HepG2 (cell line): ENCODE measurements around the gene TMEM238. TPM values are rescaled to one million over a fixed set of nuclear protein-coding genes. Genes with fewer than 3 reads are reported as not detected.
A peak's percentile ranks its signal among the peaks of the same experiment; 100 is the strongest.

Source experiments
- ASH2L ChIP-seq: fragments of 300-600, 200-600 bp; sonication (generic); IDR thresholded peaks from 2 replicates; pipeline ENCODE4 v1.7.0; 2017; ENCODE audit warnings: low read depth, mild to moderate bottlenecking, moderate library complexity, mixed read lengths, low read length; ENCODE audit not compliant: insufficient read length
- HOXA3 ChIP-seq: sonication (generic); formaldehyde crosslinking; IDR thresholded peaks from 2 replicates; pipeline ENCODE4 v1.5.0; 2020; ENCODE audit warnings: missing genetic modification reagents
- KDM5B ChIP-seq: sonication (generic); formaldehyde crosslinking; IDR thresholded peaks from 2 replicates; pipeline ENCODE4 v1.4.0; 2020; ENCODE audit warnings: missing genetic modification reagents, mild to moderate bottlenecking, borderline replicate concordance
- MBNL3 ChIP-seq: fragments of 250-450 bp; sonication (Bioruptor Pico); conservative IDR thresholded peaks from 2 replicates; pipeline ENCODE4 v1.8.0; 2022; ENCODE audit warnings: mild to moderate bottlenecking, inconsistent platforms
- MXI1 ChIP-seq: IDR thresholded peaks from 3 replicates; pipeline ENCODE4 v1.6.1; 2012; ENCODE audit warnings: low read depth, low read length, inconsistent platforms, borderline replicate concordance
- NCOA1 ChIP-seq: sonication (generic); formaldehyde crosslinking; IDR thresholded peaks from 2 replicates; pipeline ENCODE4 v1.9.0; 2021; ENCODE audit warnings: missing genetic modification reagents
- YEATS2 ChIP-seq: sonication (generic); formaldehyde crosslinking; IDR thresholded peaks from 2 replicates; pipeline ENCODE4 v1.4.0; 2020; ENCODE audit warnings: missing genetic modification reagents, borderline replicate concordance
- ZKSCAN8 ChIP-seq: IDR thresholded peaks from 2 replicates; pipeline ENCODE4 v1.6.1; 2016; ENCODE audit warnings: borderline replicate concordance, missing genetic modification reagents, missing compliant biosample characterization
- ZNF230 ChIP-seq: sonication (generic); formaldehyde crosslinking; IDR thresholded peaks from 2 replicates; pipeline ENCODE4 v1.4.0; 2020; ENCODE audit warnings: mild to moderate bottlenecking, missing genetic modification reagents
- ZNF441 ChIP-seq: sonication (generic); formaldehyde crosslinking; IDR thresholded peaks from 2 replicates; pipeline ENCODE4 v1.7.0; 2021; ENCODE audit warnings: missing genetic modification reagents, borderline replicate concordance
- ZNF589 ChIP-seq: sonication (generic); formaldehyde crosslinking; conservative IDR thresholded peaks from 2 replicates; pipeline ENCODE4 v1.8.0; 2022; ENCODE audit warnings: mild to moderate bottlenecking, moderate library complexity, missing genetic modification reagents
- ZSCAN12 ChIP-seq: sonication (generic); formaldehyde crosslinking; IDR thresholded peaks from 2 replicates; pipeline ENCODE4 v1.9.0; 2021; ENCODE audit warnings: mild to moderate bottlenecking, missing genetic modification reagents
- polyA plus RNA-seq, 8 experiments: library from polyadenylated mRNA; depleted of rRNA in 3 of 8; stranded (reverse) in 7 of 8; unstranded in 1 of 8; fragments of >200 nt; fragmentation: Illumina TruSeq in 4 of 8; extraction: Trizol in 4 of 8; gene quantifications; 2 replicates each; pipeline versions ENCODE4 v1.2.1 to v1.2.3, GENCODE V29; 2011 to 2016; ENCODE audit warnings: low read depth in 4 of 8, missing spikeins in 1 of 8, mixed read lengths in 1 of 8; ENCODE audit not compliant: insufficient read depth in 1 of 8
- total RNA-seq, 5 experiments: library from RNA; depleted of rRNA; stranded (reverse); fragments of >200 nt; fragmentation: Illumina TruSeq; extraction: Trizol; gene quantifications; 2 replicates each; pipeline ENCODE4 v1.2.3, GENCODE V29; 2016; ENCODE audit warnings: low read depth in 1 of 5
- TF ChIP-seq, protein P1 (sequence below): sonication (generic); formaldehyde crosslinking; IDR thresholded peaks from 2 replicates; pipeline ENCODE4 v1.4.0; 2020; ENCODE audit warnings: missing genetic modification reagents, borderline replicate concordance
- TF ChIP-seq, protein P2 (sequence below): sonication (generic); formaldehyde crosslinking; IDR thresholded peaks from 2 replicates; pipeline ENCODE4 v1.8.0; 2022; ENCODE audit warnings: mild to moderate bottlenecking, missing genetic modification reagents, moderate library complexity
- TF ChIP-seq, protein P3 (sequence below): sonication (generic); formaldehyde crosslinking; IDR thresholded peaks from 2 replicates; pipeline ENCODE4 v1.4.0; 2020; ENCODE audit warnings: mild to moderate bottlenecking, missing genetic modification reagents
- TF ChIP-seq, protein P4 (sequence below): sonication (generic); formaldehyde crosslinking; IDR thresholded peaks from 2 replicates; pipeline ENCODE4 v1.5.0; 2020; ENCODE audit warnings: mild to moderate bottlenecking, missing genetic modification reagents, borderline replicate concordance
- TF ChIP-seq, protein P5 (sequence below): sonication (generic); formaldehyde crosslinking; IDR thresholded peaks from 2 replicates; pipeline ENCODE4 v1.8.1; 2023; ENCODE audit warnings: mild to moderate bottlenecking, missing genetic modification reagents

The TMEM238 gene
- total and polyA plus RNA-seq, 2 of the 13 experiments (the other 11 are each of a cell fraction or from before 2014, with no cell fraction given): not detected

DNA sequence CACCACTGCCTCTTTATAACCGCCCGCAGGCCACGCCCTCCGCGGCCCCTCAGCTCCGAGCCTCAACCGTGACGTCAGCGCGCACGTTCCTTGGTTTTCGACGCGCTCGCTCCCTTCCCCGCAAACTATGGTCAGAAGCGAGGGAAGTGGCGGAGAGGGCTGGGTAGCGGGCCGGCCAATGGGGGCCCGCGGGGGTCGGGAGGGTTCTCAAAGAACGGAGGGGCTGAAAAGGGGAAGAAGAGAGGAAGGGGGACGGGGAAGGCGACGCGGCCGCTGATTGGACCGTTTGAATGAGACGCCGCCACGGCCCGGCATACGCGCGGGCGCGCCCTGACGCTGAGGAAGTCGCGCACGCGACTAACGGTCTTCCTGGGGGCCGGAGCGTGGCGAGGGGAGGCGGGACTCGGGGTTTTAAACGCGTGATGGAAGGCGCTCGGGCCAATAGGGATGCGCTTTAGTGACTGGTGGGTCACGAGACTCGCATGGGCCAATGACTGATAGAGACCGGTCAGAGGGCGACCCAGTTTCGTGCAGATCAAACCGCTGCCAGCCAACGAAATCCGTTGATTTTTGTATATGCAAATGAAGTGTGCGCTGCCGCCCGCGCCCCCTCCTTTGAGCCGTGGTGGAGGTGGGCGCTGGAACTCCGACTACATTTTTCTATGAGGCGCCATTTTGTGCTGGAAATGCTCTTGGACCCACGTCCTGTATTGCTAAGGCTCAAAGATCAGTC is 23.9 kb upstream of the TMEM238 start (continued):
- TF ChIP-seq, protein P1, sequence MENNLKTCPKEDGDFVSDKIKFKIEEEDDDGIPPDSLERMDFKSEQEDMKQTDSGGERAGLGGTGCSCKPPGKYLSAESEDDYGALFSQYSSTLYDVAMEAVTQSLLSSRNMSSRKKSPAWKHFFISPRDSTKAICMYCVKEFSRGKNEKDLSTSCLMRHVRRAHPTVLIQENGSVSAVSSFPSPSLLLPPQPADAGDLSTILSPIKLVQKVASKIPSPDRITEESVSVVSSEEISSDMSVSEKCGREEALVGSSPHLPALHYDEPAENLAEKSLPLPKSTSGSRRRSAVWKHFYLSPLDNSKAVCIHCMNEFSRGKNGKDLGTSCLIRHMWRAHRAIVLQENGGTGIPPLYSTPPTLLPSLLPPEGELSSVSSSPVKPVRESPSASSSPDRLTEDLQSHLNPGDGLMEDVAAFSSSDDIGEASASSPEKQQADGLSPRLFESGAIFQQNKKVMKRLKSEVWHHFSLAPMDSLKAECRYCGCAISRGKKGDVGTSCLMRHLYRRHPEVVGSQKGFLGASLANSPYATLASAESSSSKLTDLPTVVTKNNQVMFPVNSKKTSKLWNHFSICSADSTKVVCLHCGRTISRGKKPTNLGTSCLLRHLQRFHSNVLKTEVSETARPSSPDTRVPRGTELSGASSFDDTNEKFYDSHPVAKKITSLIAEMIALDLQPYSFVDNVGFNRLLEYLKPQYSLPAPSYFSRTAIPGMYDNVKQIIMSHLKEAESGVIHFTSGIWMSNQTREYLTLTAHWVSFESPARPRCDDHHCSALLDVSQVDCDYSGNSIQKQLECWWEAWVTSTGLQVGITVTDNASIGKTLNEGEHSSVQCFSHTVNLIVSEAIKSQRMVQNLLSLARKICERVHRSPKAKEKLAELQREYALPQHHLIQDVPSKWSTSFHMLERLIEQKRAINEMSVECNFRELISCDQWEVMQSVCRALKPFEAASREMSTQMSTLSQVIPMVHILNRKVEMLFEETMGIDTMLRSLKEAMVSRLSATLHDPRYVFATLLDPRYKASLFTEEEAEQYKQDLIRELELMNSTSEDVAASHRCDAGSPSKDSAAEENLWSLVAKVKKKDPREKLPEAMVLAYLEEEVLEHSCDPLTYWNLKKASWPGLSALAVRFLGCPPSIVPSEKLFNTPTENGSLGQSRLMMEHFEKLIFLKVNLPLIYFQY (CRISPR knock-in tag): no peak
- TF ChIP-seq, protein P2, sequence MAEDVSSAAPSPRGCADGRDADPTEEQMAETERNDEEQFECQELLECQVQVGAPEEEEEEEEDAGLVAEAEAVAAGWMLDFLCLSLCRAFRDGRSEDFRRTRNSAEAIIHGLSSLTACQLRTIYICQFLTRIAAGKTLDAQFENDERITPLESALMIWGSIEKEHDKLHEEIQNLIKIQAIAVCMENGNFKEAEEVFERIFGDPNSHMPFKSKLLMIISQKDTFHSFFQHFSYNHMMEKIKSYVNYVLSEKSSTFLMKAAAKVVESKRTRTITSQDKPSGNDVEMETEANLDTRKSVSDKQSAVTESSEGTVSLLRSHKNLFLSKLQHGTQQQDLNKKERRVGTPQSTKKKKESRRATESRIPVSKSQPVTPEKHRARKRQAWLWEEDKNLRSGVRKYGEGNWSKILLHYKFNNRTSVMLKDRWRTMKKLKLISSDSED (CRISPR knock-in tag): no peak
- TF ChIP-seq ZKSCAN8 (no peak), NCOA1 (CRISPR knock-in tag) (no peak), ZNF441 (CRISPR knock-in tag) (0 out of 2 replicates have a peak, but pooled peaks have one; percentile 57), MXI1 (no peak; the same call in 2 of the 3 replicates), ZNF230 (CRISPR knock-in tag) (peak; percentile 59; the same call in 1 of the 2 replicates), YEATS2 (CRISPR knock-in tag) (peak; percentile 81), KDM5B (CRISPR knock-in tag) (peak; percentile 71; the same call in 1 of the 2 replicates), ASH2L (peak; percentile 51), ZNF589 (0 out of 2 replicates have a peak, but pooled peaks have one; percentile 56), MBNL3 (CRISPR knock-in tag) (no peak), HOXA3 (peak; percentile 90), ZSCAN12 (CRISPR knock-in tag) (no peak)
- TF ChIP-seq, protein P3, sequence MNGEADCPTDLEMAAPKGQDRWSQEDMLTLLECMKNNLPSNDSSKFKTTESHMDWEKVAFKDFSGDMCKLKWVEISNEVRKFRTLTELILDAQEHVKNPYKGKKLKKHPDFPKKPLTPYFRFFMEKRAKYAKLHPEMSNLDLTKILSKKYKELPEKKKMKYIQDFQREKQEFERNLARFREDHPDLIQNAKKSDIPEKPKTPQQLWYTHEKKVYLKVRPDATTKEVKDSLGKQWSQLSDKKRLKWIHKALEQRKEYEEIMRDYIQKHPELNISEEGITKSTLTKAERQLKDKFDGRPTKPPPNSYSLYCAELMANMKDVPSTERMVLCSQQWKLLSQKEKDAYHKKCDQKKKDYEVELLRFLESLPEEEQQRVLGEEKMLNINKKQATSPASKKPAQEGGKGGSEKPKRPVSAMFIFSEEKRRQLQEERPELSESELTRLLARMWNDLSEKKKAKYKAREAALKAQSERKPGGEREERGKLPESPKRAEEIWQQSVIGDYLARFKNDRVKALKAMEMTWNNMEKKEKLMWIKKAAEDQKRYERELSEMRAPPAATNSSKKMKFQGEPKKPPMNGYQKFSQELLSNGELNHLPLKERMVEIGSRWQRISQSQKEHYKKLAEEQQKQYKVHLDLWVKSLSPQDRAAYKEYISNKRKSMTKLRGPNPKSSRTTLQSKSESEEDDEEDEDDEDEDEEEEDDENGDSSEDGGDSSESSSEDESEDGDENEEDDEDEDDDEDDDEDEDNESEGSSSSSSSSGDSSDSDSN (CRISPR knock-in tag): no peak
- TF ChIP-seq, protein P4, sequence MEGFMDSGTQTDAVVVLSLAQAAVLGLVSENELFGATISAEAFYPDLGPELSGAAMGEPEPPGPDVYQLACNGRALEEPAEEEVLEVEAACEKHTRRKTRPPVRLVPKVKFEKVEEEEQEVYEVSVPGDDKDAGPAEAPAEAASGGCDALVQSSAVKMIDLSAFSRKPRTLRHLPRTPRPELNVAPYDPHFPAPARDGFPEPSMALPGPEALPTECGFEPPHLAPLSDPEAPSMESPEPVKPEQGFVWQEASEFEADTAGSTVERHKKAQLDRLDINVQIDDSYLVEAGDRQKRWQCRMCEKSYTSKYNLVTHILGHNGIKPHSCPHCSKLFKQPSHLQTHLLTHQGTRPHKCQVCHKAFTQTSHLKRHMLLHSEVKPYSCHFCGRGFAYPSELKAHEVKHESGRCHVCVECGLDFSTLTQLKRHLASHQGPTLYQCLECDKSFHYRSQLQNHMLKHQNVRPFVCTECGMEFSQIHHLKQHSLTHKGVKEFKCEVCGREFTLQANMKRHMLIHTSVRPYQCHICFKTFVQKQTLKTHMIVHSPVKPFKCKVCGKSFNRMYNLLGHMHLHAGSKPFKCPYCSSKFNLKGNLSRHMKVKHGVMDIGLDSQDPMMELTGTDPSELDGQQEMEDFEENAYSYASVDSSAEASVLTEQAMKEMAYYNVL (CRISPR knock-in tag): no peak
- TF ChIP-seq, protein P5, sequence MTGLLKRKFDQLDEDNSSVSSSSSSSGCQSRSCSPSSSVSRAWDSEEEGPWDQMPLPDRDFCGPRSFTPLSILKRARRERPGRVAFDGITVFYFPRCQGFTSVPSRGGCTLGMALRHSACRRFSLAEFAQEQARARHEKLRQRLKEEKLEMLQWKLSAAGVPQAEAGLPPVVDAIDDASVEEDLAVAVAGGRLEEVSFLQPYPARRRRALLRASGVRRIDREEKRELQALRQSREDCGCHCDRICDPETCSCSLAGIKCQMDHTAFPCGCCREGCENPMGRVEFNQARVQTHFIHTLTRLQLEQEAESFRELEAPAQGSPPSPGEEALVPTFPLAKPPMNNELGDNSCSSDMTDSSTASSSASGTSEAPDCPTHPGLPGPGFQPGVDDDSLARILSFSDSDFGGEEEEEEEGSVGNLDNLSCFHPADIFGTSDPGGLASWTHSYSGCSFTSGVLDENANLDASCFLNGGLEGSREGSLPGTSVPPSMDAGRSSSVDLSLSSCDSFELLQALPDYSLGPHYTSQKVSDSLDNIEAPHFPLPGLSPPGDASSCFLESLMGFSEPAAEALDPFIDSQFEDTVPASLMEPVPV: peak; percentile 82
